ENCODE results near the gene TOX3.

TOX3 gene

DNA sequence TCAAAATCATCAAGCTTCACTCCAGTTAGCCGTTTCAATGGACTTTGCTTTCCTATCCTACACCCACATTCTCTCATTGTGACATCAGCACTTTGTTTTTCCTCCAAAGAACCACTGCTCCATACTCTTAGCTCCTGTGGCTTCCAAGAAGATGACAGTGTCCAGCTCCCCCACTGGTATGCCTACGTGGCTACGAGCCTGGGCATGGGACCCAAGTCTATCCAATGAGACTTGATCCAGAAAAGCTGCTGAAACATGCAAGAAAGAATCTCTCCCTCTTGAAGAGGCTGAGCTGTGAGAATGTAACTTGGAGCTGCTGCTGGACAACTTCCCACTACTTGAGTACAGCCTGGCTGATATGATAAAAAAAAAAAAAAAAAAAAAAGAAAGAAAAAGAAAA, 9.4 kb downstream of the TOX3 start:
- TF ChIP-seq, protein P1, sequence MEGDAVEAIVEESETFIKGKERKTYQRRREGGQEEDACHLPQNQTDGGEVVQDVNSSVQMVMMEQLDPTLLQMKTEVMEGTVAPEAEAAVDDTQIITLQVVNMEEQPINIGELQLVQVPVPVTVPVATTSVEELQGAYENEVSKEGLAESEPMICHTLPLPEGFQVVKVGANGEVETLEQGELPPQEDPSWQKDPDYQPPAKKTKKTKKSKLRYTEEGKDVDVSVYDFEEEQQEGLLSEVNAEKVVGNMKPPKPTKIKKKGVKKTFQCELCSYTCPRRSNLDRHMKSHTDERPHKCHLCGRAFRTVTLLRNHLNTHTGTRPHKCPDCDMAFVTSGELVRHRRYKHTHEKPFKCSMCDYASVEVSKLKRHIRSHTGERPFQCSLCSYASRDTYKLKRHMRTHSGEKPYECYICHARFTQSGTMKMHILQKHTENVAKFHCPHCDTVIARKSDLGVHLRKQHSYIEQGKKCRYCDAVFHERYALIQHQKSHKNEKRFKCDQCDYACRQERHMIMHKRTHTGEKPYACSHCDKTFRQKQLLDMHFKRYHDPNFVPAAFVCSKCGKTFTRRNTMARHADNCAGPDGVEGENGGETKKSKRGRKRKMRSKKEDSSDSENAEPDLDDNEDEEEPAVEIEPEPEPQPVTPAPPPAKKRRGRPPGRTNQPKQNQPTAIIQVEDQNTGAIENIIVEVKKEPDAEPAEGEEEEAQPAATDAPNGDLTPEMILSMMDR (IDR thresholded peaks at IDR 0.05) = no peak
- TF ChIP-seq ZFX (IDR thresholded peaks at IDR 0.05; ENCODE audit: borderline replicate concordance) = no peak
- peak overlapping the region; percentile 99 for H3K27ac ChIP-seq

DNA sequence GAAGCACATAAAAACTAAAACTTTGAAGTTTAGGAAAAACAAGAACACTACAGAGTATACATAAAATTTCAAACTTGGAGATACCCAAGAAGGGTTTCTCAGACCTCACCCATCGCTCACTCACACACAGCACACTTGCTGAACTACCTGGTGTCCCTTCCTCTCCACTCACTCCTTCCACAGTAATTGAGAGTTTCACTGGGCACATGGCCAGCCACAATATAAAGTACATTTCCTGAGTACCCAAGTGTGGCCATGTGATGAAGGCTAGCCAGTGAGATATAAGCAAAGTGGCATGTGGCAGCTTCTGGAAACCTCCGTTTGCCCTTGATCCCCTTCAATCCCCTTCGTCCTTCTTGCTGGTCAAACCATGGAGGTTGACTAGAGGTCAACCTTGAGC, 11.9 kb downstream of the TOX3 start:
- TF ChIP-seq ZFX (IDR thresholded peaks at IDR 0.05; ENCODE audit: borderline replicate concordance) = no peak
- TF ChIP-seq, protein P1 (IDR thresholded peaks at IDR 0.05) = no peak

DNA sequence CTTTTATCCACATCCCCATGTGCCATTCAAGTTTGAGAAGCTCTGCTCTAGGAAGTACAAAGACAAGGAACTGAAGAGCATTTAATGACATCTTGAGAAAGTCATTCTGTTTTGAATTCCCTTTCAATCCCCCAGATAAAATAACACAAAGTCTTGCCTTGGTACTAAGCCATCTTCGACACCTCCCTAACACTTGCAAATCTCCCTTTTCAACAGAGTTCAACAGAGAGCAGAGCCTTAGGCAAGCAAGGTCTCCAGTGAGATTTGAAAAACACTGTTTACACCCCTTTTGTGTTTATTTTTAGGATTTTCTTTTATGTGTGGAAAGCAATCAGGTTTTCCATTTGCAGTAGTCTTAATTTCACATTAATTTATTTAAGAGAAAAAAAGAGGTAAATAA, 13.6 kb downstream of the TOX3 start:
- H3K27ac ChIP-seq = peak overlapping the region; percentile 40
- TF ChIP-seq, protein P1 (IDR thresholded peaks at IDR 0.05) = no peak
- TF ChIP-seq ZFX (IDR thresholded peaks at IDR 0.05; ENCODE audit: borderline replicate concordance) = no peak

More for the DNA sequence above, 11.9 kb downstream of the TOX3 start:
- peak overlapping the region; percentile 35; the same call in 1 of the 2 replicates for H3K27ac ChIP-seq

DNA sequence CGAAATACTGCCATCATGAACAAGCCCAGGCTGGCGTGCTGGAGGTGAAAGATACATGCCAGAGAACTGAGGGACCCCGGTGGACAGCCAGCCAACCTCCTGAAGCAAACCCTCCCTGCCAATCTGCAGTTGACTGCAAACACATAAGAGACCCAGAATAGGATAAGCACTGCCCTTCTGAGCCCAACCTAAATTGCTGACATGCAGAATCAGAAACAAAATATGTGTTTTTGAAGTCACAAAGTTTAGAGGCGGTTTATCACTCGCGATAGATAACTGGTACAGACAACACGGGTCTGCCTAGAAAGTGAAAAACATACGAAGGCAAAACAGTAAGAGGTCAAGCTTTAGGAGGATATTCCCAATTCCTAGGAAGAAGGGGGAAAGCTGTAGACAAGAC, 14.6 kb downstream of the TOX3 start:
- peak overlapping the region; percentile 40 for H3K27ac ChIP-seq
- TF ChIP-seq, protein P1 (IDR thresholded peaks at IDR 0.05) = no peak
- no peak for TF ChIP-seq ZFX (IDR thresholded peaks at IDR 0.05; ENCODE audit: borderline replicate concordance)

DNA sequence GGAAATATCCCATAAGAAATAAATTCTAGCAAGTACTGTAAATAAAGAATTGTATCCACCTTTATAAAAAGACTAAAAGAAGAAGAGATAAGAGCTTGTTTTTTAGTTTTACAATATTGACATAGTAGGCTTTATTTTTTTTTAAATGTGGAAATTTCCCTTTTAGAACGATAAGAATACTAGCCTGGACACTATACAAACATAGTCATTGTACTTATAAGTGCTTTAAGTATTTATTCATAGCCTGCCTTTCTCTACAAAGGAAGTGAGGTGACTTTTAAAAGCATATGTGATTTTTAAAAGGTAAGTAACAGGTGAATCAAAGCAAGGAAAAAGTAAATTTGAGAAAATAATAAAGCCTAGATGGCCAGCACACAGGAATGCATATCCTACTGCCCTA, 17.7 kb downstream of the TOX3 start:
- peak overlapping the region; percentile 40 for H3K27ac ChIP-seq
- TF ChIP-seq ZFX (IDR thresholded peaks at IDR 0.05; ENCODE audit: borderline replicate concordance) = no peak
- TF ChIP-seq, protein P1 (IDR thresholded peaks at IDR 0.05) = no peak

DNA sequence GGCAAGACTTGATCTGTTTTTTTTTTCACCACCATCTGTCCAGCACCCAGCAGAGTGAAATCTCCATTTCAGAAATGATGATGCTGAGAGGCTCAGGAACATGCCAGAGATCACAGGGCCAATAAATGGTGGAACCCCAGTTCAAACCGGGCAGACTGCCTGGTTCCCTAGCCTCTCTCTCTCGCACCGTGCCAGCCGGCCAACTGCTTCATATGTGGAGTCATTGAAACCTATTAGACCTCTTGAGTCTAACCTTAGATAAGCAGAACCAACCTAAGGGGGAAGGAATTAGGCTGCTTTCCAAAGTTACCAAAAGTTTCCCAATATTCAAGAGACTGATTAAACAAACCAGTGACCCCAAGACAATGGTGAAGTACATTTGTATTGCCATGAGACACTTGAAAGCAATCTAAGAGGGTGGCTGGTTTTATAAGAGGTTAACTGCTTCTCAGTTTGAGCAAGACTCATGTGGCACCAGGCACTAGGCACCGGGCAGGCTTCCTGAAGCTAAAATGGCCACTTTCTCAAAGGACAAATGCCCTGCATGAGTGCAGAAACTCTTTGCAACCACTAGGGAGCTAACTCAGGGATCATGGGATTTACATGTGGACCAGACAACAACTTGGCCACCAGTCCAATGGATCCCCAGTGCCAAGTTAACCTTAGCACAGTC, 18.4 kb downstream of the TOX3 start:
- TF ChIP-seq, protein P1 (IDR thresholded peaks at IDR 0.05) = peak; percentile 15
- TF ChIP-seq ZFX (IDR thresholded peaks at IDR 0.05; ENCODE audit: borderline replicate concordance) = no peak
- H3K27ac ChIP-seq = peak overlapping the region; percentile 40

DNA sequence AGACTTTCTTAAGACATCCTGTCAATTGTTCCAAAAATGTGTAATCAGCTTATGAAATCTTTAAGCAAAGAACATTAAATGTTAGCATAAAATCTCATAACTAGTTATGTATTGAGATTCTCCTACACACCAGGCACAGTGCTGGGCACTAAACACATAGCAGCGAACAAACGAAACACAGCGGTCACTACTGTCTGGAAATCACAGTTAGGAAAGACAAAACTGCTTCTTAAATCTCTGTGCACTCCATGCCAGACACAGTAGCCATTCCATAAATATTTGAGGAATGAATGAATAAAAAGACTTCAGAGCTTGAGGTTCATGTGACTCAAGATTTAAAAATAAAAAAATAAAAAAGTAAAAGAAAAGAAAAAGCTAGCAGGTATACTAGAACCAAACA, 20.1 kb downstream of the TOX3 start:
- no peak for TF ChIP-seq ZFX (IDR thresholded peaks at IDR 0.05; ENCODE audit: borderline replicate concordance)
- TF ChIP-seq, protein P1 (IDR thresholded peaks at IDR 0.05) = no peak
- H3K27ac ChIP-seq = peak overlapping the region; percentile 40
